K562 (cell line): ENCODE data around the gene IFNA8.
"Not testable (repeated sequence)": the region's sequence is repeated elsewhere in the genome, so short reads cannot be mapped to it uniquely, and the experiment has no call there.

Experiments used
- CTCF ChIP-seq, 3 experiments: IDR thresholded peaks in 2 of 3; conservative IDR thresholded peaks in 1 of 3; 2 replicates each; pipeline ENCODE4 v1.5.1; 2011 to 2012; ENCODE audit warnings: low read length in 3 of 3, mild to moderate bottlenecking in 3 of 3, control low read depth in 2 of 3, improper control_type of control experiment in 1 of 3, inconsistent platforms in 1 of 3, low read depth in 1 of 3, mixed read lengths in 1 of 3, moderate library complexity in 1 of 3; ENCODE audit not compliant: insufficient read depth in 2 of 3
- EP300 ChIP-seq: IDR thresholded peaks from 2 replicates; pipeline ENCODE4 v1.6.1; 2012; ENCODE audit warnings: low read length, improper control_type of control experiment
- EZH2 ChIP-seq: IDR thresholded peaks from 2 replicates; pipeline ENCODE4 v1.6.1; 2012; ENCODE audit warnings: low read depth, mild to moderate bottlenecking, inconsistent platforms, low read length, borderline replicate concordance
- MBD1 ChIP-seq: fragments of 250-450 bp; sonication (Bioruptor Pico); IDR thresholded peaks from 2 replicates; pipeline ENCODE4 v1.8.0; 2022; ENCODE audit warnings: inconsistent platforms
- RCOR1 ChIP-seq, 2 experiments: IDR thresholded peaks; 2 replicates each; pipeline ENCODE4 v1.6.1; 2012; ENCODE audit warnings: low read depth in 2 of 2, low read length in 2 of 2, borderline replicate concordance in 1 of 2, improper control_type of control experiment in 1 of 2
- RFX7 ChIP-seq: fragments of 250-450 bp; sonication (Bioruptor Pico); IDR thresholded peaks from 2 replicates; pipeline ENCODE4 v1.5.1; 2021; ENCODE audit warnings: mild to moderate bottlenecking
- SPI1 ChIP-seq: IDR thresholded peaks from 2 replicates; pipeline ENCODE4 v1.6.1; 2011; ENCODE audit warnings: low read depth, low read length, control low read depth, borderline replicate concordance
- ZNF274 ChIP-seq: IDR thresholded peaks from 2 replicates; pipeline ENCODE4 v1.6.1; 2011; ENCODE audit warnings: low read depth, mild to moderate bottlenecking, low read length, moderate library complexity, borderline replicate concordance

GRCh38 chr9:21367169-21367568 lies 41.7 kb upstream of the IFNA8 start:
- TF ChIP-seq EP300; CTCF (IDR thresholded peaks at IDR 0.05 in 2 of 3, conservative IDR thresholded peaks at IDR 0.05 in 1 of 3; ENCODE audit: insufficient read depth in 2 of 3, low read depth in 1 of 3, low read length in 3 of 3); RCOR1 (IDR thresholded peaks at IDR 0.05; ENCODE audit: borderline replicate concordance in 1 of 2, low read depth in 2 of 2, low read length in 2 of 2); MBD1; SPI1; EZH2; RFX7; ZNF274: not testable (repeated sequence)
